Neural cell (in vitro differentiated cells): ENCODE measurements around the gene SDS. TPM values are rescaled to one million over a fixed set of nuclear protein-coding genes. Genes with fewer than 3 reads are reported as not detected.

Source experiments
- H2AFZ ChIP-seq: fragments of 200-600, 300-800 bp; sonication (generic), shearing (Covaris generic); 2 replicates; pipeline ENCODE4 v1.6.0; 2014; ENCODE audit warnings: low read depth, mild to moderate bottlenecking, antibody characterized with exemption, low read length, moderate library complexity
- H3F3A ChIP-seq: fragments of 200-600 bp; shearing (Covaris generic); 2 replicates; pipeline ENCODE4 v1.6.1; 2016; ENCODE audit warnings: mild to moderate bottlenecking, moderate library complexity, mixed read lengths, antibody characterized with exemption, low read length; ENCODE audit not compliant: insufficient read depth, poor library complexity, severe bottlenecking
- H3K27ac ChIP-seq: fragments of 200-600, 300-800 bp; sonication (generic), shearing (Covaris generic); 2 replicates; pipeline ENCODE4 v1.5.1; 2014; ENCODE audit warnings: mild to moderate bottlenecking, low read length, moderate library complexity
- H3K27me3 ChIP-seq: fragments of 300-800, 200-600 bp; sonication (generic), shearing (Covaris generic); 2 replicates; pipeline ENCODE4 v1.6.0; 2014; ENCODE audit warnings: mild to moderate bottlenecking, low read depth, low read length, moderate library complexity; ENCODE audit not compliant: insufficient read depth
- H3K36me3 ChIP-seq: fragments of 300-800, 200-600 bp; sonication (generic), shearing (Covaris generic); 2 replicates; pipeline ENCODE4 v1.5.1; 2014; ENCODE audit warnings: mild to moderate bottlenecking, antibody characterized with exemption, low read length, moderate library complexity; ENCODE audit not compliant: insufficient read depth
- H3K4me2 ChIP-seq: fragments of 300-800, 200-600 bp; sonication (generic), shearing (Covaris generic); 2 replicates; pipeline ENCODE4 v1.6.0; 2014; ENCODE audit warnings: mild to moderate bottlenecking, low read length
- H3K4me3 ChIP-seq: fragments of 300-800, 200-600 bp; sonication (generic), shearing (Covaris generic); 2 replicates; pipeline ENCODE4 v1.5.1; 2014; ENCODE audit warnings: mild to moderate bottlenecking, low read length, moderate library complexity
- H3K79me2 ChIP-seq: fragments of 200-600 bp; shearing (Covaris generic); replicated peaks from 2 replicates; pipeline ENCODE4 v1.6.0; 2014; ENCODE audit warnings: mild to moderate bottlenecking, low read length, moderate library complexity; ENCODE audit not compliant: insufficient read depth
- H3K9ac ChIP-seq: fragments of 300-800, 200-600 bp; sonication (generic), shearing (Covaris generic); 2 replicates; pipeline ENCODE4 v1.6.1; 2016; ENCODE audit warnings: mild to moderate bottlenecking, low read length, mixed read lengths
- H3K9me2 ChIP-seq: fragments of 200-600 bp; shearing (Covaris generic); 2 replicates; pipeline ENCODE4 v1.6.1; 2016; ENCODE audit warnings: mild to moderate bottlenecking, low read length, mixed read lengths; ENCODE audit not compliant: insufficient read depth
- H3K9me3 ChIP-seq: fragments of 200-600, 300-800 bp; sonication (generic), shearing (Covaris generic); 2 replicates; pipeline ENCODE4 v1.6.1; 2016; ENCODE audit warnings: mild to moderate bottlenecking, mixed run types, low read length, moderate library complexity, mixed read lengths
- H4K20me1 ChIP-seq: fragments of 200-600 bp; shearing (Covaris generic); 2 replicates; pipeline ENCODE4 v1.6.1; 2016; ENCODE audit warnings: mild to moderate bottlenecking, mixed run types; ENCODE audit not compliant: insufficient read depth
- CTCF ChIP-seq: fragments of 450-650 bp; IDR thresholded peaks from 2 replicates; pipeline ENCODE4 v1.5.1; 2014; ENCODE audit warnings: antibody characterized with exemption, mild to moderate bottlenecking, moderate library complexity; ENCODE audit not compliant: poor library complexity, severe bottlenecking
- EP300 ChIP-seq: fragments of 450-650 bp; conservative IDR thresholded peaks from 2 replicates; pipeline ENCODE4 v1.6.1; 2014; ENCODE audit warnings: antibody characterized with exemption, mild to moderate bottlenecking, moderate library complexity; ENCODE audit not compliant: poor library complexity, severe bottlenecking
- EZH2 ChIP-seq: fragments of 200-600, 300-800 bp; shearing (Covaris generic), sonication (generic); IDR thresholded peaks from 2 replicates; pipeline ENCODE4 v1.6.1; 2014; ENCODE audit warnings: antibody characterized with exemption, low read length, borderline replicate concordance, mild to moderate bottlenecking; ENCODE audit not compliant: insufficient read depth, poor library complexity, severe bottlenecking
- MXI1 ChIP-seq: fragments of 450-650 bp; conservative IDR thresholded peaks from 2 replicates; pipeline ENCODE4 v1.6.1; 2014; ENCODE audit warnings: antibody characterized with exemption, mild to moderate bottlenecking; ENCODE audit not compliant: poor library complexity, severe bottlenecking
- POLR2AphosphoS5 ChIP-seq: IDR thresholded peaks from 2 replicates; pipeline ENCODE4 v1.6.1; 2012
- RAD21 ChIP-seq: fragments of 450-650 bp; conservative IDR thresholded peaks from 2 replicates; pipeline ENCODE4 v1.6.1; 2014; ENCODE audit warnings: antibody characterized with exemption, mild to moderate bottlenecking, moderate library complexity
- REST ChIP-seq: IDR thresholded peaks from 2 replicates; pipeline ENCODE4 v1.6.1; 2012; ENCODE audit warnings: borderline replicate concordance
- SMC3 ChIP-seq: fragments of 450-650 bp; conservative IDR thresholded peaks from 2 replicates; pipeline ENCODE4 v1.6.1; 2014; ENCODE audit warnings: antibody characterized with exemption, mild to moderate bottlenecking, moderate library complexity; ENCODE audit not compliant: poor library complexity
- TAF1 ChIP-seq: IDR thresholded peaks from 2 replicates; pipeline ENCODE4 v1.6.1; 2012; ENCODE audit warnings: low read depth
- polyA plus RNA-seq: library from polyadenylated mRNA; depleted of rRNA; stranded (reverse); fragments of >200 nt; gene quantifications from 2 replicates; pipeline ENCODE4 v1.2.3, GENCODE V29; 2014

Gene SDS
- polyA plus RNA-seq, 1 donor from 2014 or later: not detected

- TF ChIP-seq TAF1: no peak
Measured at GRCh38 chr12:113414519-113415038, 10.9 kb upstream of the SDS start (continued).

GRCh38 chr12:113413488-113413939, 9.8 kb upstream of the SDS start:
- Histone ChIP-seq H3K9me2 (no peaks in the 10 kb centered on the region), H3K27me3 (no peaks in the 10 kb centered on the region), H2AFZ (no peak overlapping the region), H3K79me2 (no peaks in the 10 kb centered on the region), H3K27ac (no peak overlapping the region), H3K9me3 (no peaks in the 10 kb centered on the region), H3F3A (no peaks in the 10 kb centered on the region), H3K9ac (no peak overlapping the region), H3K4me3 (no peak overlapping the region), H4K20me1 (no peaks in the 10 kb centered on the region), H3K4me2 (no peak overlapping the region), H3K36me3 (no peaks in the 10 kb centered on the region)
- TF ChIP-seq EZH2 (no peak), TAF1 (no peak), MXI1 (no peak), REST (no peak), SMC3 (no peak), RAD21 (no peak), EP300 (no peak), CTCF (no peak), POLR2AphosphoS5 (no peak)

- no peaks in the 10 kb centered on the region for H3K9me3 ChIP-seq
- no peak overlapping the region for H3K27ac ChIP-seq
- no peaks in the 10 kb centered on the region for H4K20me1 ChIP-seq
- no peaks in the 10 kb centered on the region for H3K9me2 ChIP-seq
- no peak overlapping the region for H2AFZ ChIP-seq
- TF ChIP-seq TAF1: no peak
- TF ChIP-seq EZH2: no peak
- no peak for TF ChIP-seq POLR2AphosphoS5
- no peak for TF ChIP-seq SMC3
- no peak for TF ChIP-seq REST
- no peak for TF ChIP-seq EP300
- TF ChIP-seq RAD21: no peak
- no peak for TF ChIP-seq MXI1
- no peak for TF ChIP-seq CTCF
- no peaks in the 10 kb centered on the region for H3K36me3 ChIP-seq
- H3K4me2 ChIP-seq: no peak overlapping the region
- no peak overlapping the region for H3K4me3 ChIP-seq
- H3K9ac ChIP-seq: no peak overlapping the region
- no peaks in the 10 kb centered on the region for H3K27me3 ChIP-seq
- no peaks in the 10 kb centered on the region for H3K79me2 ChIP-seq
- H3F3A ChIP-seq: no peaks in the 10 kb centered on the region
Measured at GRCh38 chr12:113409462-113410124, 5.9 kb upstream of the SDS start.
